GM18870 (cell line): ENCODE data around the gene NDST1.

ENCODE experiments used
- ATAC-seq: cut with Tn5 transposase; IDR thresholded peaks from one replicate; pipeline ENCODE4 v1.9.1; 2021; ENCODE audit warnings: moderate library complexity; ENCODE audit not compliant: unreplicated experiment

The NDST1 gene

DNA sequence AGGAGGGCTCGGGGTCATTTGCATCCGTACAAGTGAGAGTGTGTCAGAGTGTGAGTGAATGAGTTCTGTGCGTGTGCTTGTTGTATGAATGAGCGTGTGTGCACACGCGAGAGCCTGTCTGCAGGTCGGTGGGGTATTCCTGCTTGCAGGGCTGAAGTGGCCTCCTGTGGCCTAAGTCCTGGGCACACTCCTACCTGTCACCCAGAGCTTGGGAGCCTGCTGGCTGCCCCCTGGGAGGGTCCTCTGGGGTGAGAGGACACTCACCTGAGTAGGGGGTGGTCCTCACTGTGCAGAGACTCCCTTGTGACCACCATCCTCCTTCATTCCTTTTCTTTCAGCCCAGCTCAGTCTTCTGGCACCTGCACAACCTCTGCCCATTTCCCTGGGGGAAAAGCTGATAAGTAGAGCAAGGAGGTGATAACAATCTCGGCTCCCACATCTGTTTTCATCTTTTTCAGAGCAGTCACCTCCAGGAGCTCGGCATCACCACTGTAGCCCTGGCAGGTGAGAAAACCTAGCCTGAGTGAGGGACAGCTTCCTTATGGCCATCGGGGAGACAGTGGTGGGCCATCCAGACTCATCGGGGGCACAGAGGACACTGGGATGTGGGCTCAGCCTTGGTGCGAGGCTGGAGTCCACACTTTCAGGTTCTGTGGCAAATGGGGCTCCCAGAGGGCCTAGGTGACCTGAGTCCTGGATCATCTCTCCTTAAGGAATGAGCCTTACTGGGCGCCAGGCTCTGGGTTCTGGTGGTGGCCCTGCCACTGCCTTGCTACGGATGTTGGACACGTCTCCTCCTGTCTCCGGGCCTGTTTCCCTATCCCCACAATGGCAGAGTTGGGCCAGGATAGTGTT is 93.8 kb downstream of the NDST1 start:
- no peak for ATAC-seq

DNA sequence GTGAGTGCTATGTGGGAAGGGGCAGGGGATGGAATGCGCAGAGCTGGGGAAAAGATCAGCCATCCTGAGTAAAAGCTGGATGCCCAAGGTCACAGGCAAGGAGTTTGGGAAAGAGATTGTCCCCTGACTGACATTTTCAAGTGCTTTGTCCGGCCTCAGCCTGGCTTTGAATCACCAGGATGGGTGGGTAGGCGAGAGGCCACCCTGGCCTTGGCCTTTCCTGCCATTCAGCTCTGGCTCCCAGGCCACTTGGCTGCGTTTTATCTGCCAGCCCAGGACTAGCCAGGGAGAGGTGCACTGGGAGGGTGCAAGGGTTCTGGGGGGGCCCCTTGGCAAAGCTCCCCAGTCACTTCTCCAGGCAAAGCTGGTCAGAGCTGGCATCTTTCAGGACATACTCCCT is 95.1 kb downstream of the NDST1 start:
- no peak for ATAC-seq

DNA sequence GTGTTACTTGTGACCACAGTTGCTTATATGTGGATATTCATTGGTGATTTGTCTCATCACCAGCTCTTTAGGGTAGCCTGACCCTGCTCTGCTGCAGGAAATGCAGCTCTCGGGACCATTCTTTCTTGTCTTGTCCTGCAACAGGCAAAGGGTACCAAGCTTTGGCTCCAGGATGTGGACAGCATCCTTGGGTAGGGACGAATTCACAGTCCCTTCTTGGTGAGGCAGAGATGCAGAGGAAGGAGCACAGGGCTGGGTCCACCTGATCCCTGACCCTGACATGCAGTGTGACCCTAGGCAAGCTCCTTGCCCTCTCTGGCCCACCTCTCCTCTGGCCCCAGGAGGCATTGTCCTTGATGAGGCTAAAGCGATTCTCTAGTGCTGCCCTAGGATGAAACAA is 95.6 kb downstream of the NDST1 start:
- ATAC-seq = no peak

DNA sequence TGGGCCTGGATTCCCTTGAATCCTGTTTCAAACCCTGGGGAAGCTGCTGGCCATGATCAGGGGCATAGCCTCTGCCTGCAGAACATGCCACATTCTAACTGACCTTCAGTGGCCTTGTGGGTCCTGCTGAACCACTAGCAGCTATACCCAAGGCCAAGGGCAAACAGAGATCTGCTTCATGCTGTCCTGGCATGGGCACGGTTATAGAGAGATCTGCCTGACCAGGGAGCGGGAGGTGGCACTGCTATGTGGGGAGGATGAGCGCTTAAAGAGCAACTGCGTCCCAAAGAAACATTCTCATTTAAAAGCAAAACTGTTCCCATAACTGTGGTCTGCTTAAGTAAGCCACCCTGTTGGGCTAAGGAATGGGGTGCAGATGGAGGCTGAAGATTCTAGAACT is 96.1 kb downstream of the NDST1 start:
- ATAC-seq = no peak

DNA sequence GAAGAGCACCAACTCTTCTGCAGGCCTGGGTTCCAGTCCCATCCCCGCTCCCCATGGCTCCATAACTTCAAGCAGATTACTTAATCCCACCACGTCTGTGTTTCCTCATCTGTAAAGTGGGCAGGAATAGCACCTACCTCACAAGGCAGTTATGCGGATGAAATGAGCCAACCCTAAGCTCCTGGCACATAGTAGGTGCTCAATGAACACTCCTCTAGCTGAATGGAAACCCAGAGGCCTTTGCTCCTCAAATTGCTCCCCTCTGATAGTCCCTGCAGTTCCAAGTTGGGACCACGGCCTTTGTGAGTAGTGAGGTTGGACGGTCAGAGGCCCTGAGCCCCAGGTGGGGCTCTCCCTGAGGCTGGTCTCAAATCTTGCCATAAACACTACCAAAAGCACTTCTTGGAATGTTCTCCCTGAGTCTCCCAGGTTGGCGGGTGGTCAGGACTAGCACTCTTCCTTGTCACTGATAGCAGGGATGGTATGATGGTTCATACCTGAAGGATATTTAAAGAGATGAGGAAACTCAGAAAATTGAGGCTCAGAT is 97.0 kb downstream of the NDST1 start:
- no peak for ATAC-seq

DNA sequence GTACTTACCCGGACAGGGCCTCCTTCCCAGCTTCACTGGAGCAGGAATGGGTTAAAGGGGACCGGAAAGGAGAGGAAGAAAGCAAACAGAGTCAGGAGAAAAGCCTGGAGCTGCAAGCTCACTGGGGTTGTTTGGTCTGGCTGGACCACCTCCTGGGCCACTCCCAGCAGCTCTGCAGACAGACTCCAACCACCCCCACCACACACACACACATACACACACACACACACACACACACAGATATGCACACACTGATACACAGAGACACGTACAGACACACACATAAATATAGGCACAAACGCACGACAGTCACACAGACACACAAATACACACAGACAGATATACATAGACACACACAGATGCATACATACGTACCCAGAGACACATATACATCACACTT is 97.6 kb downstream of the NDST1 start:
- ATAC-seq = no peak

DNA sequence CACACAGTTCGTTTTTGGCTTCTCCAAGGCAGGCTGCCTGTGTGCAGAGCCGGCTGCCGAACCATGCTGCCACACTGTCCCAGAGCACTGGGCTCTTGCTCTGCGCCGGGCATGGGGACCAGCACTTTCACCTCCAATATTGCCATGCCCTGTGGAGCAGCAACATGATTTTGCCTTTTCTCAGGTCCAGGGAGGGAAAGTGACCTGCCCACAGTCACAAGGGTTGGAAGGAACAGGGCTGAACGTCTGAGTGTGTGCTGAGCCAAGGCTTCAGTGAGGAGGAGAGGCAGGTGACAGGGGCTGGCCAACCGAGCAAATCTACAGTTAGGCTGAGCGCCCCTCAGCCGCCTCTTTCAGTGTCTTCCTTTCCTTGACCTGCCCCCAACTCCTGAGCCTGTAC is 98.5 kb downstream of the NDST1 start:
- no peak for ATAC-seq

DNA sequence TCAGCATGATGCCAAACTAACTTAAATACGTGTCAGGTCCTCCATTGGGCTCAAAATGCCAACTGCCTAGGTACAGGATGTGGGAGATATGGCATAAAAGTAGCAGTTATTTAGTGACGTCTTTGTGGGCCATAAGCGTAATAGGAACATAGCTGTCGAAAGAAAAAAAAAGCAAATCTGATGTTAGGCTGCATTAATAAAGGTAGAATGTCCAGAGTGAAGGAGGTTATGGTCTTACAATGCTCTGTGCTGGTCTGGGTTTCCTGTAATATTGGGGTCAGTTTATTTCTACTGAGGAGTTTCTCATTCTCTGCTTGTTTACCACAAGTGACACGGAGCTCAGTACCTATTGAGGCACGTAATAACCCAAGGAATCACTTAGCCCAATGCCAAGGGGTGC is 99.2 kb downstream of the NDST1 start:
- no peak for ATAC-seq
